HEK293T (cell line): ENCODE data around the gene ASPSCR1.

Source experiments
- CTCF ChIA-PET: fragments of 350-600 bp; formaldehyde crosslinking; extraction: SDS; loops from one replicate; lab custom pipeline; 2021; ENCODE audit warnings: antibody characterized with exemption, inconsistent platforms; lab: Yijun Ruan, JAX
- POLR2A ChIA-PET: fragments of 350-600 bp; formaldehyde crosslinking; extraction: SDS; loops from one replicate; lab custom pipeline; 2020; ENCODE audit warnings: antibody characterized with exemption, inconsistent platforms; lab: Yijun Ruan, JAX
- DNase-seq: peaks from one replicate; pipeline ENCODE4 v3.0.0; 2012; ENCODE audit warnings: mixed read lengths; ENCODE audit errors: extremely low spot score
- ARNT ChIP-seq: fragments of 450-650 bp; IDR thresholded peaks from 2 replicates; pipeline ENCODE4 v1.6.1; 2017; ENCODE audit warnings: mild to moderate bottlenecking
- BHLHE40 ChIP-seq: fragments of 450-650 bp; IDR thresholded peaks from 2 replicates; pipeline ENCODE4 v1.6.1; 2016; ENCODE audit warnings: mild to moderate bottlenecking, moderate library complexity, borderline replicate concordance
- CTBP1 ChIP-seq: fragments of 450-650 bp; IDR thresholded peaks from 2 replicates; pipeline ENCODE4 v1.6.1; 2016; ENCODE audit warnings: borderline replicate concordance
- ELF4 ChIP-seq: fragments of 450-650 bp; IDR thresholded peaks from 2 replicates; pipeline ENCODE4 v1.6.1; 2017; ENCODE audit warnings: antibody characterized with exemption
- FOXA1 ChIP-seq: fragments of 450-650 bp; IDR thresholded peaks from 2 replicates; pipeline ENCODE4 v1.6.1; 2016; ENCODE audit warnings: mild to moderate bottlenecking
- FOXK2 ChIP-seq: fragments of 450-650 bp; IDR thresholded peaks from 2 replicates; pipeline ENCODE4 v1.6.1; 2016; ENCODE audit warnings: mild to moderate bottlenecking
- FOXM1 ChIP-seq: fragments of 450-650 bp; IDR thresholded peaks from 2 replicates; pipeline ENCODE4 v1.6.1; 2017; ENCODE audit warnings: mild to moderate bottlenecking, borderline replicate concordance
- HDGF ChIP-seq: fragments of 450-650 bp; IDR thresholded peaks from 2 replicates; pipeline ENCODE4 v1.6.1; 2017; ENCODE audit warnings: antibody characterized with exemption, borderline replicate concordance
- L3MBTL2 ChIP-seq: fragments of 450-650 bp; conservative IDR thresholded peaks from 2 replicates; pipeline ENCODE4 v1.6.1; 2016; ENCODE audit warnings: mild to moderate bottlenecking
- LEF1 ChIP-seq: fragments of 450-650 bp; IDR thresholded peaks from 2 replicates; pipeline ENCODE4 v1.6.1; 2017; ENCODE audit warnings: mild to moderate bottlenecking, borderline replicate concordance
- NFRKB ChIP-seq: fragments of 450-650 bp; IDR thresholded peaks from 2 replicates; pipeline ENCODE4 v1.6.1; 2016; ENCODE audit warnings: mild to moderate bottlenecking, moderate library complexity
- PKNOX1 ChIP-seq: fragments of 450-650 bp; IDR thresholded peaks from 2 replicates; pipeline ENCODE4 v1.6.1; 2016
- SP1 ChIP-seq: fragments of 450-650 bp; IDR thresholded peaks from 2 replicates; pipeline ENCODE4 v1.6.1; 2017
- SUZ12 ChIP-seq: fragments of 450-650 bp; IDR thresholded peaks from 2 replicates; pipeline ENCODE4 v1.6.1; 2016; ENCODE audit warnings: mild to moderate bottlenecking
- TARDBP ChIP-seq: fragments of 450-650 bp; IDR thresholded peaks from 2 replicates; pipeline ENCODE4 v1.6.1; 2016
- ZNF384 ChIP-seq: fragments of 450-650 bp; IDR thresholded peaks from 2 replicates; pipeline ENCODE4 v1.6.1; 2016

Gene ASPSCR1

GRCh38 chr17:82031303-82031884, 54.0 kb downstream of the ASPSCR1 start, which contains the start of gene RAC3:
RAC3 (plus strand) TSS chr17:82031678; CDS start chr17:82031762, 84 bp downstream.
- TF ChIP-seq BHLHE40 (no peak), FOXK2 (no peak), FOXA1 (no peak), PKNOX1 (no peak), SUZ12 (no peak), LEF1 (no peak), NFRKB (no peak), SP1 (no peak), CTBP1 (no peak), ELF4 (no peak), ARNT (no peak), ZNF384 (no peak), HDGF (no peak), TARDBP (no peak), FOXM1 (no peak)
- ChIA-PET CTCF (interaction anchor here (1.2 to 1.3 kb wide), 2 partner anchors 10 to 71 kb away, joined by 3 to 4 read pairs; no protein-coding TSS in a partner anchor), POLR2A (interaction anchor here (0.6 to 3.8 kb wide), 12 partner anchors 9 to 124 kb away, joined by 3 to 34 read pairs (median 4); partner anchors contain the start of genes CENPX, FASN and LRRC45)
- peak; percentile 78 for DNase-seq

- DNase-seq = peak; percentile 47
- CTCF ChIA-PET = interaction anchor here (1.3 kb wide), 1 partner anchor 11 kb away, joined by 4 read pairs; no protein-coding TSS in a partner anchor
- TF ChIP-seq TARDBP = no peak
- TF ChIP-seq ZNF384 = no peak
- TF ChIP-seq L3MBTL2 = peak; percentile 56
- TF ChIP-seq FOXM1 = no peak
- no peak for TF ChIP-seq ARNT
- POLR2A ChIA-PET = interaction anchor here (0.9 to 3.8 kb wide), 9 partner anchors 9 to 73 kb away, joined by 3 to 34 read pairs (median 4); partner anchors contain the start of genes CENPX, FASN and LRRC45
These were observed 54.6 kb downstream of the ASPSCR1 start for GRCh38 chr17:82031885-82032627.

- POLR2A ChIA-PET = interaction anchor here (1.1 to 3.8 kb wide), 5 partner anchors 8 to 68 kb away, joined by 3 to 34 read pairs (median 7); partner anchors contain the start of gene FASN
- DNase-seq = no peak
- CTCF ChIA-PET = no interaction called here
- TF ChIP-seq TARDBP (no peak), FOXM1 (no peak), LEF1 (no peak), ARNT (no peak), NFRKB (no peak), FOXK2 (no peak), ZNF384 (no peak)
These were observed 56.1 kb downstream of the ASPSCR1 start for GRCh38 chr17:82033359-82034085.

GRCh38 chr17:82034371-82035011, 57.1 kb downstream of the ASPSCR1 start:
- POLR2A ChIA-PET = interaction anchor here (0.7 to 2.1 kb wide), 8 partner anchors 9 to 321 kb away, joined by 3 to 7 read pairs (median 4); no protein-coding TSS in a partner anchor
- no peak for DNase-seq
- TF ChIP-seq NFRKB (no peak), PKNOX1 (no peak), HDGF (no peak), FOXK2 (no peak), FOXA1 (no peak), FOXM1 (no peak), ZNF384 (no peak), ARNT (no peak), LEF1 (no peak)
- CTCF ChIA-PET = interaction anchor here (0.7 kb wide), 1 partner anchor 16 kb away, joined by 3 read pairs; no protein-coding TSS in a partner anchor

DNA sequence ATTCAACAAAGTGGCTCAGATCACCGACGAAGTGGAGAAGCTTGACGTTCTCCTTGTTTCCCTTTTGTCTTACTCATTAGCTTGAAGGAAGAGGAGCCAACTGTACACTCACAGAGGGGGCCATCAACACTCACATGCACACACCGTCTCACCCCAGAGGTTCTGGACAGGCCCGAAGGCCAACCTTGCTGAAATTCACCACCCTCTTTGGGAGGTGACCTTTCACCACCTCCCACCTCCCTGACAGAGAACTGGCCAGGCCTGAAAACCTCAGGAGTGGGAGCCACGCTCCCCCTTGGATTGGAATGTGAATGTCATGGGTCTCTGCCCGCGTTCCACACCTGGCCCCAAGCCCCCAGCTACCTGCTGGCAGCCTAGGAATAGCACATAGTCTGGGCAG, 58.1 kb downstream of the ASPSCR1 start:
- TF ChIP-seq FOXK2 (no peak), HDGF (no peak), ELF4 (no peak), LEF1 (no peak), TARDBP (no peak), FOXM1 (no peak)
- no peak for DNase-seq
- ChIA-PET POLR2A (interaction anchor here (0.7 to 2.1 kb wide), 12 partner anchors 8 to 322 kb away, joined by 3 to 9 read pairs (median 4); partner anchors contain the start of genes CENPX, FASN, GPS1 and LRRC45), CTCF (no interaction called here)
